GM21528 (cell line): ENCODE data around the gene MYO18B.
"Not testable (repeated sequence)": the region's sequence is repeated elsewhere in the genome, so short reads cannot be mapped to it uniquely, and the experiment has no call there.

Source experiments
- ATAC-seq: cut with Tn5 transposase; IDR thresholded peaks from one replicate; pipeline ENCODE4 v1.9.1; 2021; ENCODE audit warnings: mild to moderate bottlenecking, moderate library complexity; ENCODE audit not compliant: unreplicated experiment, low FRiP score

MYO18B gene

GRCh38 chr22:25969286-25969685 is 227.3 kb downstream of the MYO18B start:
- ATAC-seq: no peak

DNA sequence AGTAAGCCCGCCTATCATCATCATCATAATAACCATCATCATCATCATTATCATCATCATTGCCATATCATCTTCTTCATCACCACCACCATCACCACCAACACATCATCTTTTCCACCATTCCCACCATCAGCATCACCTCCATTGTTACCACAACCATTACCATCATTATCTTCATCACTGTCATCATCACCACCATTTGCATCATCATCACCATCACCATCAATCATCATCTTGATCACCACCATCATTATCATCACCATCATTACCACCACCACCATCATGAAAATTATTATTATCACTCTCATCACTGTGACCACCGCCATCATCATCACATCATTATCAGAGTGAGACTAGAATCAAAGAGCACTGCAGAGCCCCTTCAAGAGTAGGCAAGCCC is 227.9 kb downstream of the MYO18B start:
- no peak for ATAC-seq

- ATAC-seq: no peak
Measured at GRCh38 chr22:25970374-25970911, 228.5 kb downstream of the MYO18B start.

DNA sequence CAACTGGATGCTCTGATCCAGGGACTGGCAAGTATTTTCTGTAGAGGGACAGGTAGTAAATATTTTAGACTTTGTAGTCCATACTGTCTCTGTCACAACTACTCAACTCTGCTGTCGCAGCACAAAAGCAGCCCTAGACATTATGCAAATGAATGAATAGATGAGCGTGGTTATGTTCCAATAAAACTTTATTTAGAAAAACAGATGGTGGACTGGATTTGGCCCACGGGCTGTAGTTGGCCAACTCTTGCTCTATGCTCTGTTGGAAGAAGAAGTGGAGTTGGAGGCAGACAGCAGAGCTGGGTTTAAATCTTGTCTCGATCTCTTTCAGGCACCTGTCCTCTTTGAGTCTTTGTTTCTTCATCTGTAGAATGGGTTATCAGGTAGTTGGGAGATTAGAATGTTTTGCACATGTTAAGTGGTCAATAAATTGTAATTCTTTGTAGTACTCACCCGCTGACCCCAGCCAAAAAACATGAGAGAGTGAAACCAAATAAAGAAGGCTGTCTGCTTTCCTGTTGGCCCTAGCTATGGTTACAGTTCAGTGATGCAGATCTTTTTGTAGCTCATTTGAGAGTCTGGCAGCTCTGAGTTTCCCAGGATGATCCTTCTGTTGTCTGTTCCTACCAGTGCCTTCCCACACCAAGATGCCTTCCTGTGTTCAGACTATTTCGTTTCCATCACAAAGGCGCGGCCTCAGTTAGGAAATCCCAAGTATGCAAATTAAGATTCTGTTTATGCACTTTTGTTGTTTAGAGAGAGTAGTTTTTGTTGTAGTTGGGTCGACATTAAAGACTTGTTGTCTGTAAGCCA is 229.2 kb downstream of the MYO18B start:
- no peak for ATAC-seq

DNA sequence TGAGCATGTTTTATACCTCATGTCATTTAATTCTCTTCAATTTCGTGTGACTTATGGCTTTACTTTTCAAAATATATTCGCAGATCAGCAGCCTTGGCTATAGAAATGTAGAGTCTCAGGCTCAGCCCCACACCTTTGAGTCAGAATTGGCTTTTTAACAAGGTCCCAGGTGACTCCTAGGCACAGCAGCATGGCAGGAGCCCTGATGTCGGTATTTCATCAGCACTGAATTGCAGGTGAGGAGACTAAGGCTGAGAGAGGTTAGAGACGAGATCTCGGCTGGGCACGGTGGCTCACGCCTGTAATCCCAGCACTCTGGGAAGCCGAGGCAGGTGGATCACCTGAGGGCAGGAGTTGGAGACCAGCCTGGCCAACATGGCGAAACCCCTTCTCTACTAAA is 230.4 kb downstream of the MYO18B start:
- no peak for ATAC-seq

DNA sequence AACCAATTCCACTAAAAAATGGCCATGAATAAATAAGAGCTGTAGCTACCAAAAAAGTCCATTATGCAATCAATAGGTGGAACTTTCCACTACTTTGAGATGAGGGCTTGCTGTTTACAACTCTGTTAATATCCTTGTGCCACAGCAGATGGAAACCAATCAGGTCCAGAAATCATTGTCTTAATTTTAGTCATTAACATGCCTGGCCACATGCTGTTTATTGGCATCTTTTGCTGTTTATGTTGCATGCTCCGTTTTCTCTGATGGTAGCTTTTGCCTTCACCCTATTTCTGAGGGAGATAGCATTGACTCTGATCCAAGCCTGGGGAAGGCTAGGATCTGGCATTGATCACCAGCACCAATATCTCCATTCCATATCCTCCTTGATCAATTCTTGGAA is 234.4 kb downstream of the MYO18B start:
- ATAC-seq: no peak

DNA sequence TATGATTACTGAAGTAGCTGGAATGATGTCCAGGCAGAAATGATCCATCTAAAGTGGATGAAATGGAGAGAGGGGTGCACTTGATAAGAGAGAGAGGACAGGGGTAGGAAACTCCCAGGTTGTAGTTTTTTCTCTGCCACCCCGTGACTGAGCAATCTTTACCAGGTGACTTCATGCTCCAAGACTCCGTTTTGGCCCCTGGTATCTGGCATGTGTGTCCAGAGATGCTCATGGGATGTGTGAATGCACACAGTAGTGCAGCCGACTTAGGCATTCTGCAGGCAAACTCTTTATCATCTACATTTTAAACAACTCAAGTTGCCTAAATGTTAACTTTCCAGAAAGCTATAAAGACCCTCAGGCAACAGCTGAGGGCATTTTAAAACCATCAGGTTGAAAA is 238.0 kb downstream of the MYO18B start:
- no peak for ATAC-seq

DNA sequence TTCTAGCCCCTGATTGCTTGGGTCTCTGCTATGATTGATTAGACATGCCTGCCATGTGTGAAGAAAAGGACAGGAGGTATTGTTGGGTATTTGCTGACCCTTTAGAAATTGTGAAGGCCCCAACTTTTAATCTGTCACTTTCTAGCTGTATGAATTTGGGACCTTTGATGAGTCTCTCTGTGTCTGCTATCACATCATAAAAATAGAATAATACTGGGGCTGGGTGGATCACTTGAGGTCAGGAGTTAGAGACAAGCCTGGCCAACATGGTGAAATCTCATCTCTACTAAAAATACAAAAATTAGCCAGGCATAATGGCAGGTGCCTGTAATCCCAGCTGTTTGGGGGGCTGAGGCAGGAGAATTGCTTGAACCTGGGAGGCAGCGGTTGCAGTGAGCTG is 242.9 kb downstream of the MYO18B start:
- not testable (repeated sequence) for ATAC-seq

DNA sequence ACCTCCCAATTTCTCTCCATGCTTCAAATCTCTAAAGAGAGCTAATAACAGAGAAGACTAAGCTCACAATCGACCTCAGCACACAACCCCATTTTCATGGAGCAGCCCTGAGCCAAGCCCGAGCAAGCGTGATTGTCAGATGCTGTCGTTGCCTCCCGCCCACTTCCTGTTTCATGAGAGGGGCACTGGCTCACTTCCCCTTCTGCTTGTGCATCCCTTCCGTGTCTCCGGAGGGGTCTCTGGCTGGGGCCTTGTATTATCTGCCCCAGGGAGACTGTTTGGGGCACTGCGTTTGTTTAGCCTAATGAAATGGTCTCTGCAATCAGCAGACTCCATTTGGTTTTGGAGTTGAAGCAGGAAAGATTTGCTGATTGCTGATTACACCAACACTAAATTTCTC is 246.0 kb downstream of the MYO18B start:
- ATAC-seq: no peak

- no peak for ATAC-seq
Measured at GRCh38 chr22:25990940-25991339, 249.0 kb downstream of the MYO18B start.

DNA sequence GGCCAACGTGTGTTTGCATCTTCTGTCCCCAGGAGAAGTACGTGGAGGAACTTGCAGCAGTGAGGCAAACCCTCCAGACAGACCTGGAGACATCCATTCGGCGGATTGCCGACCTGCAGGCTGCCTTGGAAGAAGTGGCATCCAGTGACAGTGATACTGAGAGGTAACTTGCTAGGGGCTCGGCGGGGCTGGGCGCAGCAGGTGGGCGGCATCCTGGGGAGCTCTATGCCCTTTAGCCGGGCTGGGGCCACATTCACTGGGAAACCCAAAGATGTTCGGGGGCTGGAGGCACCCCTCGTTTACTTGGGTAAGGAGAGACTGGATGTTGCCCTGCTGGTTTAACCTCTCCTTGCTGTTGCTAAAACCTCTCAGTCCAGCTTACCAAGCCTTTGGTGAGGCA is 250.3 kb downstream of the MYO18B start:
- no peak for ATAC-seq

- no peak for ATAC-seq
Measured at GRCh38 chr22:25996669-25997068, 254.7 kb downstream of the MYO18B start.

GRCh38 chr22:25997886-25998775 is 256.1 kb downstream of the MYO18B start:
- no peak for ATAC-seq

DNA sequence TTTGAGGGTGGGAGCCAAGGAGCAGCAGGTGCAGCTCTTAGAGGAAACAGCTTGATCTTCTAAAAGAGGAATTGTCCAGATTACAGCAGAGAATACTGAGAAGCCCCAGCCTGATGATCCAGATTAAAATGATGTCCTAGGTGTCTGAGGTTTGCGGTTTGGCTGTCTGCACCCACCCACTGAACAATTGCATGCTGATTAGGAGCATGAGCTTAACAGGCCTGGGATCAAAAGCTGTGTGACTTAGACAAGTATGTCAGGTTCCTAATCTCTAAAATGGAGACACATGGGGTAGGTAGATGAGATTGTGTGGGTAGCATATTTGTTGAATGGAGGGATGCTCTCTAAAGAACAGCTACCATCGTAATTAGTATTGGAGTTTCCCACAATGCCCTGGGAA is 260.5 kb downstream of the MYO18B start:
- no peak for ATAC-seq

DNA sequence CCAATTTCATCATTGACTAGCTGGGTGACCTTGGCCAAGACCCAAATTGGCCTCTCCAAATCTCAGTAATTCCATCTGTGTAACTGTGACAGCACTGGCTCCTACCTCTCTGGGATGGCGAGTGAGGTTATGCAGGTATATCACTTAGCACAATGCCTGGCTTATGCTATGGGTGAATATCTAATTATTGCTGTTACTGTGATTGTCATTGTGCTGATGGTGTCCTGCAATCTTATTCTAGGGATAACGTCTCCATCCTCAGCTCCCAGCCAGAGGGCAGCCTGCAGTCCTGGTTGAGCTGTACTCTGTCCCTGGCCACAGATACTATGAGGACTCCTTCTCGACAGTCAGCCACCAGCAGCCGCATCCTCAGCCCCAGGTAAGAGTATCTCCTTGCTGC is 262.5 kb downstream of the MYO18B start:
- ATAC-seq: no peak

DNA sequence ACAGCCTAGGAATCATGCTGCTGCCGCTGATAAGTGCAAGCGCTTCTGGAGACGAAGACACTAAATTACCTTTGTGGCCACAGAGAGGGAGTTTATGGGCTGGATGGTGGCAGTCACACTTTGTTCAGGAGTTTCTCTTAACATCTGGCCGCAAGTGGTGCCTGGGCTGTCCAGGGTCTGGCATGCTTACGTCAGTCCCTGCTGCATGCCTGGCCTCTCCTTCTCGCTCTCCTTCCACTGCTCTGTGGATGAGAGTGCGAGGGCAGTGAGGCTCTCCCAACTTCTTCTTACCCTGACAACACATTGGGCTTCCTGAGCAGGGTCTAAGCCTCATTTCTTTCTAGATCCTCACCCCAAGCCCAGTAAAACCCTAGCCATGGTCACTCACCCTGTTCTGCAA is 266.6 kb downstream of the MYO18B start:
- ATAC-seq: no peak

GRCh38 chr22:26016916-26017315 is 274.9 kb downstream of the MYO18B start:
- no peak for ATAC-seq

GRCh38 chr22:26017932-26018331 is 275.9 kb downstream of the MYO18B start:
- ATAC-seq: no peak

- no peak for ATAC-seq
Measured at GRCh38 chr22:26019596-26019995, 277.6 kb downstream of the MYO18B start.

DNA sequence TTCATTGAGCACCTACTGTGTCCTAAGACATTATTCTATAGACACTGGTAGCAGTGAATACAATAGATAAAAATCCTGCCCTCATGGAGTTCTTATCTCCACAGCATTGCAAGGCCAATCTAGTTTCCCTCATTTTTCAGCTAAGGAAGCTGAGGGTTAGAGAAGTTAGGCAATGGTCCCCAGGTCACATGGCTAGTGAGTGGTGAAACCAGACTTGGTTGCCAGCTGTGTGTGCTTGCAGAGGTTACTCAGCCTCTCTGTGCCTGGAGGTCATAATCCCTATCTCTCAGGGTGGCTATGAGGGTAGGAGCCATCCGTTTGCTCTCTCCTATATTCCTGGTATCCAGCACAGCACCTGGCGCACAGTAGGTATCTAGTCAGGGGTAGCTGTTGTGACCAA is 279.5 kb downstream of the MYO18B start:
- ATAC-seq: no peak

DNA sequence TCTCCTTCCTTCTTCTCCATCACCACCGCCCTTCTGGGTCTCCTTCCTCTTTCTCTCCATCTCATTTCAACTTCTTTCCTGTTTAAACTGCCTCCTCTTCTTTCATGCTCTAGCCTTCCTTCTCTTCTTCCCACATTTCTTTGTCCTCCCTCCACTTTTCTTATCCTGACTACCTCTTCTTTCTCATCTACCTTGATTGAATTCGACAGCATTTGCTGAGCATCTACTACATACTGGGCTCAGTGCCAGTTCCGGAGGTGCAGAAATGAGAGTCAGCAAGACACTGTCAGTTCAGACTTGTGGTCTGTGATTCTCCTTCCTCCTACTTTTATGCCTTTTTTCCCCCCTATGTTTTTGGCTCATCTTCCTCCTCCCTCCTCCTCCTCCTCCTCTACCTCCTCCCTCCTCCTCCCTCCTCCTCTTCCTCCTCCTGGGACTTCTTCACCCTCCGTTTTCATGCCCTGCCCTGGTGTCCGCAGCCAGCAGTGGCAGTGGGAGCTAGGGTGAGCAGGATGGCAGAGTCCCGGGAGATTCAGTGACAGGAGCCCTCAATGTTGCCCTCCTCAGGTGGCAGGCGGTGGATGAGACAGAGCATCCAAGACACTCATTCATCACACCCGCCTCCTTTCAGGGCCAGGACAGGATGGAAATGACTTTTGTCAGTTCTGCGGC is 281.3 kb downstream of the MYO18B start:
- no peak for ATAC-seq
